A673 (cell line): ENCODE measurements around the gene HP1BP3. TPM values are rescaled to one million over a fixed set of nuclear protein-coding genes. Genes with fewer than 3 reads are reported as not detected.

Experiments used
- BruUV-seq: library from RNA; stranded (reverse); fragments of 400-500 nt; replicated peaks from 2 replicates; lab custom pipeline; 2021; lab: Mats Ljungman, UMichigan
- CTCF ChIA-PET: fragments of 300-600 bp; sonication (Branson Sonifier 250); formaldehyde crosslinking; loops from one replicate; lab custom pipeline; 2022; ENCODE audit warnings: antibody characterized with exemption; lab: Charles Lee
- POLR2A ChIA-PET: fragments of 300-600 bp; sonication (Branson Sonifier 250); formaldehyde crosslinking; loops from one replicate; lab custom pipeline; 2022; ENCODE audit warnings: antibody characterized with exemption; ENCODE audit not compliant: low non-redundant PET; lab: Charles Lee
- DNase-seq: peaks from one replicate; pipeline ENCODE4 v3.0.0-alpha.2; 2015; ENCODE audit warnings: low spot score
- H3K27ac ChIP-seq: fragments of 200-600 bp; sonication (generic); 2 replicates; pipeline ENCODE4 v1.5.1; 2016; ENCODE audit warnings: mixed run types, low read depth, mild to moderate bottlenecking, mixed read lengths, antibody characterized with exemption, low read length; ENCODE audit not compliant: poor library complexity, severe bottlenecking
- H3K27me3 ChIP-seq: fragments of 200-600 bp; sonication (generic); replicated peaks from 2 replicates; pipeline ENCODE4 v1.6.1; 2017; ENCODE audit warnings: mixed run types, low read depth, mild to moderate bottlenecking, mixed read lengths, antibody characterized with exemption, low read length; ENCODE audit not compliant: insufficient read depth, poor library complexity
- H3K36me3 ChIP-seq: fragments of 200-600 bp; sonication (generic); 2 replicates; pipeline ENCODE4 v1.6.1; 2016; ENCODE audit warnings: mixed run types, mild to moderate bottlenecking, mixed read lengths, antibody characterized with exemption, low read length; ENCODE audit not compliant: insufficient read depth, poor library complexity, severe bottlenecking
- H3K4me1 ChIP-seq: fragments of 200-600 bp; sonication (generic); 2 replicates; pipeline ENCODE4 v1.6.1; 2017; ENCODE audit warnings: mixed run types, mild to moderate bottlenecking, mixed read lengths, antibody characterized with exemption, low read length; ENCODE audit not compliant: insufficient read depth, poor library complexity, severe bottlenecking
- H3K4me3 ChIP-seq: fragments of 200-600 bp; sonication (generic); 2 replicates; pipeline ENCODE4 v1.5.1; 2016; ENCODE audit warnings: low read depth, mixed run types, mild to moderate bottlenecking, mixed read lengths, low read length; ENCODE audit not compliant: poor library complexity, severe bottlenecking
- H3K9me3 ChIP-seq: fragments of 200-600 bp; sonication (generic); 2 replicates; pipeline ENCODE4 v1.6.1; 2016; ENCODE audit warnings: mixed run types, low read depth, mild to moderate bottlenecking, mixed read lengths, antibody characterized with exemption, low read length; ENCODE audit not compliant: poor library complexity, severe bottlenecking
- EZH2 ChIP-seq: fragments of 200-600 bp; sonication (generic); IDR thresholded peaks from 2 replicates; pipeline ENCODE4 v1.6.1; 2017; ENCODE audit warnings: borderline replicate concordance, low read depth, mild to moderate bottlenecking, mixed read lengths, antibody characterized with exemption, low read length; ENCODE audit not compliant: poor library complexity, severe bottlenecking
- intact Hi-C: fragments of 100-400 bp; cut with micrococcal nuclease; formaldehyde crosslinking; loops from one replicate; pipeline ENCODE4 v1.10.0; 2022; ENCODE audit not compliant: unreplicated experiment
- total RNA-seq: library from RNA; stranded (reverse); gene quantifications from 2 replicates; pipeline ENCODE4 v1.2.3, GENCODE V29; 2021
- TF ChIP-seq, protein P1 (sequence below): fragments of 300-800, 200-600 bp; sonication (generic); conservative IDR thresholded peaks from 2 replicates; pipeline ENCODE4 v1.5.1; 2017; ENCODE audit warnings: low read depth, mild to moderate bottlenecking, antibody characterized with exemption, low read length, moderate library complexity, mixed read lengths

Gene HP1BP3
- total RNA-seq, 1 experiment from 2014 or later, result 337 TPM

DNA sequence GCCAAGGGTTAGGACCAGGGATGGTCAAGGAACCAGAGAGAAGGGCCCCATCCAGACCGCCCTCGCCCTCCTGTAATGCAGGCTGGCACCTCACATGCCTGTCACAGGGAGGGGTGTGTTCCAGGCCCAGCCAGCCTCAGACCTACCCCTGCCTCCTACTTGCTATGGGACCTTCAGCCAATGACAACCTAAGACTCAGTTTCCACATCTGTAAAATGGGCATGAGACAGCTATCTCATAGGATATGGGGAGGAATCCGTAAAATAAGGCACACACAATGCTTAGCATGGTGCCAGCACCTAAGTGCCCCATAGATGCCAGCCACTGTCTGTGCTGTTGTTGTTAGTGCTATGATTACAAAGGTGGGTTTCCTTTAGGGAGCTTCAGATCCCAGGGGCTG is 77.2 kb downstream of the HP1BP3 start:
- Histone ChIP-seq H3K36me3 (no peaks in the 10 kb centered on the region), H3K27me3 (no peaks in the 10 kb centered on the region), H3K4me3 (no peak overlapping the region), H3K4me1 (no peaks in the 10 kb centered on the region), H3K9me3 (no peaks in the 10 kb centered on the region), H3K27ac (no peak overlapping the region)
- intact Hi-C loops, result no loop called here
- ChIA-PET POLR2A (no interaction called here), CTCF (no interaction called here)
- no TSS peak for BruUV-seq
- no peak for DNase-seq
- TF ChIP-seq, protein P1, sequence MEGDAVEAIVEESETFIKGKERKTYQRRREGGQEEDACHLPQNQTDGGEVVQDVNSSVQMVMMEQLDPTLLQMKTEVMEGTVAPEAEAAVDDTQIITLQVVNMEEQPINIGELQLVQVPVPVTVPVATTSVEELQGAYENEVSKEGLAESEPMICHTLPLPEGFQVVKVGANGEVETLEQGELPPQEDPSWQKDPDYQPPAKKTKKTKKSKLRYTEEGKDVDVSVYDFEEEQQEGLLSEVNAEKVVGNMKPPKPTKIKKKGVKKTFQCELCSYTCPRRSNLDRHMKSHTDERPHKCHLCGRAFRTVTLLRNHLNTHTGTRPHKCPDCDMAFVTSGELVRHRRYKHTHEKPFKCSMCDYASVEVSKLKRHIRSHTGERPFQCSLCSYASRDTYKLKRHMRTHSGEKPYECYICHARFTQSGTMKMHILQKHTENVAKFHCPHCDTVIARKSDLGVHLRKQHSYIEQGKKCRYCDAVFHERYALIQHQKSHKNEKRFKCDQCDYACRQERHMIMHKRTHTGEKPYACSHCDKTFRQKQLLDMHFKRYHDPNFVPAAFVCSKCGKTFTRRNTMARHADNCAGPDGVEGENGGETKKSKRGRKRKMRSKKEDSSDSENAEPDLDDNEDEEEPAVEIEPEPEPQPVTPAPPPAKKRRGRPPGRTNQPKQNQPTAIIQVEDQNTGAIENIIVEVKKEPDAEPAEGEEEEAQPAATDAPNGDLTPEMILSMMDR, result no peak
- TF ChIP-seq EZH2, result no peak

- H3K9me3 ChIP-seq, result no peaks in the 10 kb centered on the region
- H3K27me3 ChIP-seq, result no peaks in the 10 kb centered on the region
- intact Hi-C loops, result no loop called here
- BruUV-seq, result no TSS peak
- no peak for DNase-seq
- POLR2A ChIA-PET, result no interaction called here
- no peaks in the 10 kb centered on the region for H3K36me3 ChIP-seq
- H3K4me1 ChIP-seq, result no peaks in the 10 kb centered on the region
- no peak overlapping the region for H3K27ac ChIP-seq
- H3K4me3 ChIP-seq, result no peak overlapping the region
- CTCF ChIA-PET, result no interaction called here
- TF ChIP-seq EZH2, result no peak
- TF ChIP-seq, protein P1, result no peak
Measured at GRCh38 chr1:20708891-20709290, 78.2 kb downstream of the HP1BP3 start.

DNA sequence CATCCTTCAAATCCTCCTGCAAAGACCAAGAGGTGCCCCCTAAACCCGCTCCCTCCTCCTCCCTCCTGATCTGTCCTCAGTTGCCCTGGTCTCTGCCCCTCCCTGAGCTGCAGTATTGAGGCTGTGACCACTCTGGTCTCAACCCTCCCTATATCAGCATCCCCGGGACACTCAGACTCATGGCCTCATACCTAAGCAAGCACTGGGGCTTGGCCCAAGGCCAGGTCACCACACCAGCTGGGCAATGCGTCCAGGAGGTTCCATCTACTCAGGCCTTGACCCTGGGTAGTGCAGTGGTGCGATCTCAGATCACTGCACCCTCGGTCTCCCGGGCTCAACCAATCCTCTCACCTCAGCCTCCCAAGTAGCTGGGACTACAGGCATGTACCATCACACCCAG is 79.0 kb downstream of the HP1BP3 start:
- H3K36me3 ChIP-seq, result no peaks in the 10 kb centered on the region
- H3K9me3 ChIP-seq, result no peaks in the 10 kb centered on the region
- no peak for DNase-seq
- H3K27ac ChIP-seq, result no peak overlapping the region
- no peak overlapping the region for H3K4me3 ChIP-seq
- ChIA-PET POLR2A (no interaction called here), CTCF (no interaction called here)
- H3K27me3 ChIP-seq, result no peaks in the 10 kb centered on the region
- no TSS peak for BruUV-seq
- H3K4me1 ChIP-seq, result no peaks in the 10 kb centered on the region
- intact Hi-C loops, result no loop called here
- TF ChIP-seq, protein P1, result no peak
